Suppressor macrophage treated with lipopolysaccharide for 1 hour (primary cell): Measurements from ENCODE around the gene MEGF11.
A peak's percentile ranks its signal among the peaks of the same experiment; 100 is the strongest.
"Not testable (repeated sequence)": the region's sequence is repeated elsewhere in the genome, so short reads cannot be mapped to it uniquely, and the experiment has no call there.

Experiments used
- DNase-seq, 3 donors: peaks; one replicate each; pipeline ENCODE4 v3.0.0-alpha.2; 2020 to 2022

The MEGF11 gene

GRCh38 chr15:66275352-66275751 lies 21.8 kb upstream of the MEGF11 start:
- no peak for DNase-seq

- no peak for DNase-seq
Observed at GRCh38 chr15:66270932-66271331, 17.4 kb upstream of the MEGF11 start.

- peak; percentile 51 to 75 (median 68) for DNase-seq
Observed at GRCh38 chr15:66269326-66270090, 16.0 kb upstream of the MEGF11 start.

GRCh38 chr15:66264859-66265513 lies 11.4 kb upstream of the MEGF11 start:
- no peak for DNase-seq

- not testable (repeated sequence) for DNase-seq
Observed at GRCh38 chr15:66262837-66263236, 9.3 kb upstream of the MEGF11 start.

- DNase-seq: no peak
Observed at GRCh38 chr15:66261056-66261455, 7.5 kb upstream of the MEGF11 start.

- no peak for DNase-seq
Observed at GRCh38 chr15:66256692-66257091, 3.1 kb upstream of the MEGF11 start.

GRCh38 chr15:66254951-66255676 lies 1.6 kb upstream of the MEGF11 start:
- no peak for DNase-seq

GRCh38 chr15:66254089-66254950 lies 770 bp upstream of the MEGF11 start:
- DNase-seq: no peak

GRCh38 chr15:66252685-66253417 lies 699 bp downstream of the MEGF11 start:
- peak; percentile 23 to 51 (median 32) for DNase-seq

GRCh38 chr15:66251790-66252684 lies 1.5 kb downstream of the MEGF11 start:
- DNase-seq: peak; percentile 52 to 81 (median 71)

- no peak for DNase-seq
Observed at GRCh38 chr15:66251065-66251789, 2.3 kb downstream of the MEGF11 start.

GRCh38 chr15:66249605-66250174 lies 3.9 kb downstream of the MEGF11 start:
- no peak for DNase-seq

- no peak for DNase-seq
Observed at GRCh38 chr15:66246937-66247336, 6.6 kb downstream of the MEGF11 start.

- not testable (repeated sequence) for DNase-seq
Observed at GRCh38 chr15:66245832-66246231, 7.7 kb downstream of the MEGF11 start.

- no peak for DNase-seq
Observed at GRCh38 chr15:66241908-66242285, 11.7 kb downstream of the MEGF11 start.

GRCh38 chr15:66241087-66241907 lies 12.3 kb downstream of the MEGF11 start:
- DNase-seq: no peak

- DNase-seq: no peak
Observed at GRCh38 chr15:66240240-66240794, 13.2 kb downstream of the MEGF11 start.

GRCh38 chr15:66239514-66239913 lies 14.0 kb downstream of the MEGF11 start:
- DNase-seq: no peak
